H1 (cell line): ENCODE data around the gene RYK.

Source experiments
- CTCF ChIP-seq, 3 experiments: IDR thresholded peaks; 1 replicate in 2 of 3; 2 replicates in 1 of 3; pipeline versions ENCODE4 v1.5.1 to v1.6.1; 2011; ENCODE audit warnings: low read length in 3 of 3, mild to moderate bottlenecking in 3 of 3, inconsistent platforms in 2 of 3, low read depth in 1 of 3, moderate library complexity in 1 of 3; ENCODE audit not compliant: insufficient read depth in 1 of 3; ENCODE audit errors: control extremely low read depth in 1 of 3
- JUN ChIP-seq: IDR thresholded peaks from 2 replicates; pipeline ENCODE4 v1.6.1; 2011; ENCODE audit warnings: low read depth, mild to moderate bottlenecking, improper control_type of control experiment, low read length
- POLR2A ChIP-seq, 2 experiments: IDR thresholded peaks; 1 replicate in 1 of 2; 2 replicates in 1 of 2; pipeline ENCODE4 v1.6.1; 2011; ENCODE audit warnings: low read depth in 2 of 2, low read length in 2 of 2, mild to moderate bottlenecking in 2 of 2; ENCODE audit errors: control extremely low read depth in 1 of 2
- RAD21 ChIP-seq, 2 experiments: IDR thresholded peaks in 1 of 2; conservative IDR thresholded peaks in 1 of 2; 2 replicates each; pipeline ENCODE4 v1.6.1; 2011; ENCODE audit warnings: low read depth in 2 of 2, low read length in 2 of 2, improper control_type of control experiment in 1 of 2, inconsistent platforms in 1 of 2, mild to moderate bottlenecking in 1 of 2, moderate library complexity in 1 of 2
- SIN3A ChIP-seq, 2 experiments: IDR thresholded peaks in 1 of 2; conservative IDR thresholded peaks in 1 of 2; 2 replicates each; pipeline ENCODE4 v1.6.1; 2011 to 2012; ENCODE audit warnings: low read length in 2 of 2, improper control_type of control experiment in 1 of 2, low read depth in 1 of 2, mild to moderate bottlenecking in 1 of 2
- TBP ChIP-seq: IDR thresholded peaks from 2 replicates; pipeline ENCODE4 v1.6.1; 2011; ENCODE audit warnings: low read depth, low read length, improper control_type of control experiment

GRCh38 chr3:134299888-134300206, 49.2 kb upstream of the RYK start:
- TF ChIP-seq RAD21 (IDR thresholded peaks at IDR 0.05 in 1 of 2, conservative IDR thresholded peaks at IDR 0.05 in 1 of 2; ENCODE audit: low read depth in 2 of 2, low read length in 2 of 2) = no peak
- no peak for TF ChIP-seq CTCF (IDR thresholded peaks at IDR 0.05; ENCODE audit: control extremely low read depth in 1 of 3, insufficient read depth in 1 of 3, low read depth in 1 of 3, low read length in 3 of 3)
- no peak for TF ChIP-seq JUN
- no peak for TF ChIP-seq SIN3A (conservative IDR thresholded peaks at IDR 0.05 in 1 of 2, IDR thresholded peaks at IDR 0.05 in 1 of 2; ENCODE audit: low read depth in 1 of 2, low read length in 2 of 2)
- no peak for TF ChIP-seq POLR2A (IDR thresholded peaks at IDR 0.05; ENCODE audit: control extremely low read depth in 1 of 2, low read depth in 2 of 2, low read length in 2 of 2)
- TF ChIP-seq TBP = no peak
